ENCODE results near the gene TPRN. TPM values are rescaled to one million over a fixed set of nuclear protein-coding genes. Genes with fewer than 3 reads are reported as not detected.
A peak's percentile ranks its signal among the peaks of the same experiment; 100 is the strongest.

The TPRN gene
- total and polyA plus RNA-seq, 8 donors: 6.7 to 21.7 (median 11.1) TPM

DNA sequence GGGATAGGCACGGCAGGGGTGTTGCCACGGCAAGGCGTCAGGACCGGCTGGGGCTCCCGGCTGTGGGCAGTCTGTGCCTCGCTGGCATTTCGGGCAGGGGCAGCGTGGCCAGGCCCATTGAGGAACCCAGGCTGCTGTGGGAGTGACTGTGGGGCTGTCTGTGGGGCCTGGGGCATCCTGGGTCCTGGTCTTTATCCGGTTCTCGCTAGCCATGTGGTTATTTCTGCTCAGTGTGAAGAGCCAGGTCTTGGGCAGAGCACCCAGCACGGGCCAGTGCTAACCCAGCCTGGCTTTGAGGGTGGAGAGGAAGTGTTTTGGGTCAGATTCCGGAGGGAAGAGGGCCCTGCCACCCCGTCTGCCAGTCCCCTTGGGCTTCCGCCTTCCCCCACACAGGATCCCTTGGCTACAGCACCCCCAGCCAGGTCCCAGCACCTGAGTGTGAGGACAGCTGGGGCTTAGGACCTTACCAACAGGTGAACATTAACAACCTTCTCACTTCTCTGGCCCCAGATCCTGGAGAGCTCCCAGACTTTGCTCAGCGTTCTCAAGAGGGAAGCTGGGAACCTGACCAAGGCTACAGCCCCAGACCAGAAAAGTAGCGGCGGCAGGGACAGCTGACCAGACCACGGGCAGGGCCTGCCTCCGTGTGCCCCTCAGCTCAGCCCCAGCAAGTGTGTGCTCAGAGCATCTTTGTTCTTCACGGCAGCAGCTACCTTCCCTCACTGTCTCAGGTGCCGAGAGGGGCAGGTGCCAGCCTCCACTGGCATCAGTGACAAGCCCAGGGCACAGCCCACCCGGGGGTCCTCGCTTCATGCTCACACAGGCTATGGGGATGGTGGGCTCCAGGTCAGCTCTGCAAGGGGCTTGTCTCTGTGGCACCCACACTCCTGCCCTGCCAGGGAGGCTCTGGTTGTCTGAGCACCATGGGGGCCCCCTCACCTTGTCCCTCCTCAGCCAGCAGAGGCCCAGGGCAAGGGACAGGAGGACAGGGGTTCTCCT lies 10.9 kb downstream of the TPRN start:
- peak overlapping the region; percentile 95 to 99 for H3K27ac ChIP-seq
- H3K4me3 ChIP-seq: peak overlapping the region; percentile 85 to 98
- H3K27me3 ChIP-seq: no peaks in the 10 kb centered on the region
- intact Hi-C loops (cut with DNase I): no loop called here
- H3K36me3 ChIP-seq: peaks cover 0 to 51% of the 10 kb centered on the region in 2 donors
- H3K4me1 ChIP-seq: peaks cover 26 to 43% of the 10 kb centered on the region in 2 donors
- DNase-seq: no peak
- no peak for TF ChIP-seq CTCF (IDR thresholded peaks at IDR 0.05)
- no peaks in the 10 kb centered on the region for H3K9me3 ChIP-seq
- ATAC-seq: peak; percentile 2

GRCh38 chr9:137188490-137189296 lies 11.8 kb downstream of the TPRN start, which contains the start of the genes ANAPC2 and SSNA1:
ANAPC2 (minus strand) TSS chr9:137188560; CDS start chr9:137188532, 28 bp downstream.
SSNA1 (plus strand) TSS chr9:137188676; CDS start chr9:137188727, 51 bp downstream.
- Histone ChIP-seq H3K27me3 (no peaks in the 10 kb centered on the region), H3K9me3 (no peaks in the 10 kb centered on the region), H3K4me1 (peaks cover 26 to 43% of the 10 kb centered on the region in 2 donors), H3K36me3 (peaks cover 0 to 55% of the 10 kb centered on the region in 2 donors), H3K27ac (peak within 1 kb of the TSS; percentile 95 to 99), H3K4me3 (peak within 1 kb of the TSS; percentile 85 to 98)
- TF ChIP-seq CTCF (IDR thresholded peaks at IDR 0.05): no peak
- DNase-seq (peak; percentile 92 to 97 (median 96)), ATAC-seq (peak; percentile 90)
- intact Hi-C loops (cut with DNase I): no loop called here

DNA sequence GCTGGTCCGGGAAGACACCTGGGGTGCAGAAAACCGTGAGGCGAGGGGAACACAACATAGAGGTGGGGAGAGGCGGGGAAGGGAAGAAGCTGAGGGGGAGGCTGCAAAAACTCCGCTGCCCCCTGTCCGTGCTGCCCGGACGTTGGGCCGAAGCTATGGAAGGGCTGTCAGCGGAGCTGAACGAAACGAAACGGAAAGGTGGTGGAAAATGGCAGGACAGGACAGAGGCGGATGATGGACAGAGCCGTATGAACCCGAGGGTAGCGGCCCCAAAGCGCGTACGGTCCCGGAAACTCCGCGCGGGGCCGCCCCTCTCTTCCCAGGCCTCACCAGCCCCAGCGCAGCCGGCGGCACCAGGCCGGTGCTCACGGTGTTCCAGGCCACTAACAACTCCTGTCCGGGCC lies 12.5 kb downstream of the TPRN start:
- no peak for DNase-seq
- TF ChIP-seq CTCF (IDR thresholded peaks at IDR 0.05): no peak
- intact Hi-C loops (cut with DNase I): no loop called here
- Histone ChIP-seq H3K27ac (peak overlapping the region; percentile 95 to 99), H3K4me1 (peaks cover 26 to 43% of the 10 kb centered on the region in 2 donors), H3K4me3 (peak overlapping the region; percentile 85 to 98), H3K9me3 (no peaks in the 10 kb centered on the region), H3K27me3 (no peaks in the 10 kb centered on the region), H3K36me3 (peaks cover 0 to 61% of the 10 kb centered on the region in 2 donors)
- no peak for ATAC-seq

DNA sequence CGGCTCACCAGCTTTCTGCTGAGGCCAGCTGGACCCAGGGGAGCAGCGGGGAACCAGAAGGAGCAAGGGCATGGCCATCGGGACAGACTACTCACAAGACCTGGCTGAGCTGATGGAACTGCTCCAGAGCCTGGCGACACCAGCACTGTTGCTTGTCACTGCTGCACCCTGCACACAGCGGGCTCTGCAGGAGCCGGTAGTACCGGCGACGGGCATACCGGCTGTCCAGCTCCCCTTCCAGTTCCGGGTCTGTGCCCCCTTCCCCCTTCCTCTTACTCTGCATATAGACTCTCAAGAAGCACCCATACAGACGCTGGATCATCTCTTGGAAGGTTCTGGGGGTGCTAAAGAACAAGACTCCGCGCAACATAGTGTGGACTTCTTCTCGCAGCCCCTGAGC lies 13.2 kb downstream of the TPRN start:
- no peak for TF ChIP-seq CTCF (IDR thresholded peaks at IDR 0.05)
- Histone ChIP-seq H3K9me3 (no peaks in the 10 kb centered on the region), H3K4me3 (peak overlapping the region; percentile 85 to 98), H3K36me3 (peaks cover 0 to 68% of the 10 kb centered on the region in 2 donors), H3K27me3 (no peaks in the 10 kb centered on the region), H3K4me1 (peaks cover 26 to 43% of the 10 kb centered on the region in 2 donors), H3K27ac (no peak overlapping the region)
- intact Hi-C loops (cut with DNase I): no loop called here
- DNase-seq (no peak), ATAC-seq (no peak)
